IMR-90 (cell line): Measurements from ENCODE around the gene ARHGEF3.

ENCODE experiments used
- CEBPB ChIP-seq: IDR thresholded peaks from 2 replicates; pipeline ENCODE4 v1.6.1; 2012; ENCODE audit warnings: low read depth, low read length, improper control_type of control experiment
- CHD1 ChIP-seq: IDR thresholded peaks from 2 replicates; pipeline ENCODE4 v1.6.1; 2012; ENCODE audit warnings: low read depth, low read length, improper control_type of control experiment
- CTCF ChIP-seq: conservative IDR thresholded peaks from 2 replicates; pipeline ENCODE4 v1.5.1; 2012; ENCODE audit warnings: mild to moderate bottlenecking, low read depth, low read length, improper control_type of control experiment
- ELK1 ChIP-seq: fragments of 150-350 bp; IDR thresholded peaks from 2 replicates; pipeline ENCODE4 v1.6.1; 2016; ENCODE audit warnings: low read depth, mild to moderate bottlenecking, low read length, moderate library complexity, borderline replicate concordance
- FOS ChIP-seq: fragments of 150-350 bp; IDR thresholded peaks from 2 replicates; pipeline ENCODE4 v1.6.1; 2016; ENCODE audit warnings: low read depth, low read length
- MAFK ChIP-seq: IDR thresholded peaks from 2 replicates; pipeline ENCODE4 v1.6.1; 2012; ENCODE audit warnings: low read depth, low read length, improper control_type of control experiment
- MXI1 ChIP-seq: IDR thresholded peaks from 2 replicates; pipeline ENCODE4 v1.6.1; 2012; ENCODE audit warnings: low read depth, mild to moderate bottlenecking, low read length, moderate library complexity, borderline replicate concordance
- POLR2A ChIP-seq: IDR thresholded peaks from 2 replicates; pipeline ENCODE4 v1.6.1; 2012; ENCODE audit warnings: mild to moderate bottlenecking, low read depth, low read length
- RAD21 ChIP-seq: IDR thresholded peaks from 2 replicates; pipeline ENCODE4 v1.6.1; 2012; ENCODE audit warnings: low read length, improper control_type of control experiment
- RCOR1 ChIP-seq: IDR thresholded peaks from 2 replicates; pipeline ENCODE4 v1.6.1; 2012; ENCODE audit warnings: mild to moderate bottlenecking, low read length, improper control_type of control experiment; ENCODE audit not compliant: insufficient replicate concordance
- RFX5 ChIP-seq: IDR thresholded peaks from 2 replicates; pipeline ENCODE4 v1.8.0; 2012; ENCODE audit warnings: low read depth, mild to moderate bottlenecking, low read length, moderate library complexity
- SMC3 ChIP-seq: fragments of 150-350 bp; IDR thresholded peaks from 2 replicates; pipeline ENCODE4 v1.6.1; 2016; ENCODE audit warnings: low read depth, mild to moderate bottlenecking, antibody characterized with exemption, low read length, moderate library complexity
- USF2 ChIP-seq: fragments of 150-350 bp; IDR thresholded peaks from 2 replicates; pipeline ENCODE4 v1.6.1; 2017; ENCODE audit warnings: mild to moderate bottlenecking, antibody characterized with exemption, low read length, low read depth

- TF ChIP-seq RAD21 (no peak), MAFK (no peak), CTCF (no peak), CHD1 (no peak), USF2 (no peak), RFX5 (no peak), POLR2A (no peak), ELK1 (no peak), RCOR1 (no peak), FOS (no peak), SMC3 (no peak), CEBPB (no peak), MXI1 (no peak)
Measured at GRCh38 chr3:56724676-56725075, 77.1 kb downstream of the ARHGEF3 start.
